HEK293 (cell line): ENCODE measurements around the gene OSBP2.
A peak's percentile ranks its signal among the peaks of the same experiment; 100 is the strongest.

Experiments used
- CTCF ChIA-PET: fragments of 350-600 bp; formaldehyde crosslinking; extraction: SDS; loops from one replicate; lab custom pipeline; 2021; ENCODE audit warnings: antibody characterized with exemption; lab: Yijun Ruan, JAX
- POLR2A ChIA-PET: fragments of 300-600 bp; formaldehyde crosslinking; extraction: SDS; loops from one replicate; lab custom pipeline; 2020; ENCODE audit warnings: antibody characterized with exemption, inconsistent platforms; lab: Yijun Ruan, JAX
- H3K27ac ChIP-seq: fragments of 200-500 bp; sonication (Bioruptor generic); 2 replicates; pipeline ENCODE4 v1.5.1; 2014; ENCODE audit warnings: low read depth, low read length, control low read depth, inconsistent platforms; ENCODE audit errors: extremely low read depth
- H3K36me3 ChIP-seq, 2 experiments: fragments of 200-500 bp in 1 of 2; sonication (Bioruptor generic) in 1 of 2; 1 replicate in 1 of 2; 2 replicates in 1 of 2; pipeline ENCODE4 v1.5.1; 2014 to 2017; ENCODE audit warnings: inconsistent platforms in 2 of 2, low read length in 2 of 2; ENCODE audit not compliant: control insufficient read depth in 2 of 2, insufficient read depth in 1 of 2
- H3K4me1 ChIP-seq: fragments of 200-500 bp; sonication (Bioruptor generic); 2 replicates; pipeline ENCODE4 v1.5.1; 2014; ENCODE audit warnings: mild to moderate bottlenecking, low read length, inconsistent platforms; ENCODE audit not compliant: control insufficient read depth, insufficient read depth
- H3K4me3 ChIP-seq: 2 replicates; pipeline ENCODE4 v1.5.1; 2011; ENCODE audit warnings: low read depth, mild to moderate bottlenecking, control low read depth, low read length, moderate library complexity
- H3K9me3 ChIP-seq: fragments of 200-500 bp; sonication (Bioruptor generic); 2 replicates; pipeline ENCODE4 v1.5.1; 2014; ENCODE audit warnings: low read depth, low read length, inconsistent platforms; ENCODE audit not compliant: control insufficient read depth, insufficient read depth
- EGR2 ChIP-seq: fragments of 450-650 bp; formaldehyde crosslinking; IDR thresholded peaks from 2 replicates; pipeline ENCODE4 v1.5.1; 2016; ENCODE audit warnings: low read depth, missing biosample characterization, missing genetic modification characterization
- FEZF1 ChIP-seq: fragments of 450-650 bp; formaldehyde crosslinking; IDR thresholded peaks from 2 replicates; pipeline ENCODE4 v1.5.1; 2016; ENCODE audit warnings: missing biosample characterization, missing genetic modification characterization
- GLIS1 ChIP-seq: fragments of 450-650 bp; formaldehyde crosslinking; IDR thresholded peaks from 2 replicates; pipeline ENCODE4 v1.5.1; 2016; ENCODE audit warnings: missing biosample characterization, missing genetic modification characterization
- GLIS2 ChIP-seq: fragments of 450-650 bp; formaldehyde crosslinking; IDR thresholded peaks from 2 replicates; pipeline ENCODE4 v1.5.1; 2016; ENCODE audit warnings: missing biosample characterization, missing genetic modification characterization
- KLF7 ChIP-seq: fragments of 450-650 bp; formaldehyde crosslinking; IDR thresholded peaks from 2 replicates; pipeline ENCODE4 v1.5.1; 2016; ENCODE audit warnings: missing biosample characterization, missing genetic modification characterization, borderline replicate concordance
- KLF9 ChIP-seq: fragments of 450-650 bp; formaldehyde crosslinking; IDR thresholded peaks from 2 replicates; pipeline ENCODE4 v1.5.1; 2016; ENCODE audit warnings: missing biosample characterization, missing genetic modification characterization, low read depth
- MYNN ChIP-seq: fragments of 450-650 bp; formaldehyde crosslinking; IDR thresholded peaks from 2 replicates; pipeline ENCODE4 v1.5.1; 2016; ENCODE audit warnings: missing biosample characterization, missing genetic modification characterization, borderline replicate concordance
- PRDM1 ChIP-seq: fragments of 450-650 bp; formaldehyde crosslinking; IDR thresholded peaks from 2 replicates; pipeline ENCODE4; 2016; ENCODE audit warnings: missing biosample characterization, missing genetic modification characterization
- SCRT1 ChIP-seq: fragments of 450-650 bp; formaldehyde crosslinking; IDR thresholded peaks from 2 replicates; pipeline ENCODE4 v1.5.1; 2016; ENCODE audit warnings: missing biosample characterization, missing genetic modification characterization, borderline replicate concordance
- SETDB1 ChIP-seq: IDR thresholded peaks from one replicate; pipeline ENCODE4 v1.6.1; 2017; ENCODE audit warnings: mild to moderate bottlenecking, low read length, moderate library complexity, mixed read lengths; ENCODE audit not compliant: insufficient read length
- SP3 ChIP-seq: fragments of 450-650 bp; formaldehyde crosslinking; IDR thresholded peaks from 2 replicates; pipeline ENCODE4 v1.5.1; 2016; ENCODE audit warnings: missing biosample characterization, missing genetic modification characterization
- YY2 ChIP-seq: fragments of 450-650 bp; formaldehyde crosslinking; IDR thresholded peaks from 2 replicates; pipeline ENCODE4 v1.5.1; 2016; ENCODE audit warnings: missing biosample characterization, missing genetic modification characterization
- ZNF112 ChIP-seq: fragments of 450-650 bp; formaldehyde crosslinking; IDR thresholded peaks from 2 replicates; pipeline ENCODE4 v1.5.0; 2017; ENCODE audit warnings: missing biosample characterization, missing genetic modification characterization
- ZNF146 ChIP-seq: fragments of 450-650 bp; formaldehyde crosslinking; IDR thresholded peaks from 2 replicates; pipeline ENCODE4 v1.5.1; 2016; ENCODE audit warnings: missing biosample characterization, missing genetic modification characterization
- ZNF155 ChIP-seq: fragments of 450-650 bp; formaldehyde crosslinking; IDR thresholded peaks from 2 replicates; pipeline ENCODE4 v1.5.1; 2016; ENCODE audit warnings: missing biosample characterization, missing genetic modification characterization
- ZNF24 ChIP-seq: fragments of 450-650 bp; formaldehyde crosslinking; IDR thresholded peaks from 2 replicates; pipeline ENCODE4 v1.5.1; 2016; ENCODE audit warnings: missing biosample characterization, missing genetic modification characterization
- ZNF26 ChIP-seq: fragments of 450-650 bp; formaldehyde crosslinking; IDR thresholded peaks from 2 replicates; pipeline ENCODE4 v1.5.1; 2016; ENCODE audit warnings: missing biosample characterization, missing genetic modification characterization
- ZNF423 ChIP-seq: fragments of 450-650 bp; formaldehyde crosslinking; IDR thresholded peaks from 2 replicates; pipeline ENCODE4 v1.5.1; 2016; ENCODE audit warnings: missing biosample characterization, missing genetic modification characterization
- ZNF530 ChIP-seq: fragments of 450-650 bp; formaldehyde crosslinking; IDR thresholded peaks from 2 replicates; pipeline ENCODE4 v1.5.1; 2016; ENCODE audit warnings: low read depth, missing biosample characterization, missing genetic modification characterization
- ZNF548 ChIP-seq: fragments of 450-650 bp; formaldehyde crosslinking; IDR thresholded peaks from 2 replicates; pipeline ENCODE4 v1.5.1; 2016; ENCODE audit warnings: missing biosample characterization, missing genetic modification characterization
- ZNF558 ChIP-seq: fragments of 450-650 bp; formaldehyde crosslinking; IDR thresholded peaks from 2 replicates; pipeline ENCODE4 v1.5.1; 2016; ENCODE audit warnings: missing biosample characterization, missing genetic modification characterization
- ZNF580 ChIP-seq: fragments of 450-650 bp; formaldehyde crosslinking; IDR thresholded peaks from 2 replicates; pipeline ENCODE4 v1.5.1; 2016; ENCODE audit warnings: missing biosample characterization, missing genetic modification characterization
- ZNF626 ChIP-seq: fragments of 450-650 bp; sonication (Bioruptor Pico); formaldehyde crosslinking; IDR thresholded peaks from 2 replicates; pipeline ENCODE4 v1.5.1; 2018; ENCODE audit warnings: missing biosample characterization, missing genetic modification characterization, inconsistent platforms
- ZNF664 ChIP-seq: fragments of 450-650 bp; formaldehyde crosslinking; IDR thresholded peaks from 2 replicates; pipeline ENCODE4 v1.5.1; 2016; ENCODE audit warnings: missing biosample characterization, missing genetic modification characterization
- ZNF777 ChIP-seq: fragments of 450-650 bp; formaldehyde crosslinking; IDR thresholded peaks from 2 replicates; pipeline ENCODE4 v1.5.1; 2017; ENCODE audit warnings: missing biosample characterization, missing genetic modification characterization, borderline replicate concordance
- ZSCAN23 ChIP-seq: fragments of 450-650 bp; formaldehyde crosslinking; IDR thresholded peaks from 2 replicates; pipeline ENCODE4 v1.5.1; 2016; ENCODE audit warnings: missing biosample characterization, missing genetic modification characterization
- TF ChIP-seq, protein P1 (sequence below): fragments of 450-650 bp; formaldehyde crosslinking; IDR thresholded peaks from 2 replicates; pipeline ENCODE4 v1.5.1; 2017; ENCODE audit warnings: missing biosample characterization, missing genetic modification characterization
- TF ChIP-seq, protein P2 (sequence below): fragments of 450-650 bp; formaldehyde crosslinking; IDR thresholded peaks from 2 replicates; pipeline ENCODE4 v1.5.1; 2017; ENCODE audit warnings: missing biosample characterization, missing genetic modification characterization

OSBP2 gene

GRCh38 chr22:30712094-30712493, 17.4 kb downstream of the OSBP2 start:
- no peak overlapping the region for H3K27ac ChIP-seq
- CTCF ChIA-PET, result interaction anchor here (0.6 kb wide), 2 partner anchors 77 to 208 kb away, joined by 3 to 4 read pairs; no protein-coding TSS in a partner anchor
- H3K9me3 ChIP-seq, result no peaks in the 10 kb centered on the region
- no peaks in the 10 kb centered on the region for H3K36me3 ChIP-seq
- H3K4me3 ChIP-seq, result no peak overlapping the region
- POLR2A ChIA-PET, result no interaction called here
- peak; percentile 71 for TF ChIP-seq EGR2 (tag by site-specific recombination)
- no peak for TF ChIP-seq YY2
- H3K4me1 ChIP-seq, result no peaks in the 10 kb centered on the region

DNA sequence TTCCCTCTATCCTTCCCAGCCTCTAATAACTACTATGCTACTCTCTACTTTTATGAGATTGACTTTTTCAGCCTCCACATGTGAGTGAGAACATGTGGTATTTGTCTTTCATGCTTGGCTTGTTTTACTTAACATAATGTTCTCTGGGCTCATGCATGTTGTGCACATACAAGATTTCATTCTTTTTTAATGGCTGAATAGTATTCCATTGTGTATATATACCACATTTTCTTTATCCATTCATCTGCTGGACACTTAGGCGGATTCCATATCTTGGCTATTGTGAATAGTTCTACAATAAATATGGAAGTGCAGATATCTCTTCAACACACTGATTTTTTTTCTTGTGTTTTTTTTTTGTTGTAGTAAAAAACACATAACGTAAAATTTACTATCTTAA, 19.4 kb downstream of the OSBP2 start:
- Histone ChIP-seq H3K9me3 (no peaks in the 10 kb centered on the region), H3K36me3 (no peaks in the 10 kb centered on the region), H3K27ac (no peak overlapping the region), H3K4me1 (no peaks in the 10 kb centered on the region), H3K4me3 (no peak overlapping the region)
- ChIA-PET CTCF (interaction anchor here (1.0 kb wide), 1 partner anchor 80 kb away, joined by 5 read pairs; no protein-coding TSS in a partner anchor), POLR2A (no interaction called here)
- TF ChIP-seq ZNF146 (tag by site-specific recombination) (peak; percentile 78), ZNF626 (tag by site-specific recombination) (no peak)

GRCh38 chr22:30717331-30717921, 22.8 kb downstream of the OSBP2 start:
- H3K27ac ChIP-seq, result no peak overlapping the region
- ChIA-PET POLR2A (no interaction called here), CTCF (no interaction called here)
- no peaks in the 10 kb centered on the region for H3K4me1 ChIP-seq
- no peaks in the 10 kb centered on the region for H3K9me3 ChIP-seq
- no peaks in the 10 kb centered on the region for H3K36me3 ChIP-seq
- no peak overlapping the region for H3K4me3 ChIP-seq
- no peak for TF ChIP-seq ZNF558 (tag by site-specific recombination)
- TF ChIP-seq ZSCAN23 (tag by site-specific recombination), result no peak
- TF ChIP-seq ZNF580 (tag by site-specific recombination), result no peak
- no peak for TF ChIP-seq ZNF155
- peak; percentile 85 for TF ChIP-seq MYNN (tag by site-specific recombination)
- no peak for TF ChIP-seq ZNF777 (tag by site-specific recombination)
- TF ChIP-seq SCRT1 (tag by site-specific recombination), result no peak
- no peak for TF ChIP-seq ZNF530
- TF ChIP-seq ZNF26 (tag by site-specific recombination), result no peak
- no peak for TF ChIP-seq KLF9
- 0 out of 2 replicates have a peak, but pooled peaks have one; percentile 9 for TF ChIP-seq PRDM1 (tag by site-specific recombination)
- no peak for TF ChIP-seq GLIS2 (tag by site-specific recombination)
- TF ChIP-seq ZNF423 (tag by site-specific recombination), result no peak
- TF ChIP-seq ZNF24 (tag by site-specific recombination), result no peak
- TF ChIP-seq FEZF1, result no peak
- TF ChIP-seq, protein P1, sequence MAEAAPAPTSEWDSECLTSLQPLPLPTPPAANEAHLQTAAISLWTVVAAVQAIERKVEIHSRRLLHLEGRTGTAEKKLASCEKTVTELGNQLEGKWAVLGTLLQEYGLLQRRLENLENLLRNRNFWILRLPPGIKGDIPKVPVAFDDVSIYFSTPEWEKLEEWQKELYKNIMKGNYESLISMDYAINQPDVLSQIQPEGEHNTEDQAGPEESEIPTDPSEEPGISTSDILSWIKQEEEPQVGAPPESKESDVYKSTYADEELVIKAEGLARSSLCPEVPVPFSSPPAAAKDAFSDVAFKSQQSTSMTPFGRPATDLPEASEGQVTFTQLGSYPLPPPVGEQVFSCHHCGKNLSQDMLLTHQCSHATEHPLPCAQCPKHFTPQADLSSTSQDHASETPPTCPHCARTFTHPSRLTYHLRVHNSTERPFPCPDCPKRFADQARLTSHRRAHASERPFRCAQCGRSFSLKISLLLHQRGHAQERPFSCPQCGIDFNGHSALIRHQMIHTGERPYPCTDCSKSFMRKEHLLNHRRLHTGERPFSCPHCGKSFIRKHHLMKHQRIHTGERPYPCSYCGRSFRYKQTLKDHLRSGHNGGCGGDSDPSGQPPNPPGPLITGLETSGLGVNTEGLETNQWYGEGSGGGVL, result no peak
- no peak for TF ChIP-seq SETDB1
- no peak for TF ChIP-seq ZNF664 (tag by site-specific recombination)
- TF ChIP-seq, protein P2, sequence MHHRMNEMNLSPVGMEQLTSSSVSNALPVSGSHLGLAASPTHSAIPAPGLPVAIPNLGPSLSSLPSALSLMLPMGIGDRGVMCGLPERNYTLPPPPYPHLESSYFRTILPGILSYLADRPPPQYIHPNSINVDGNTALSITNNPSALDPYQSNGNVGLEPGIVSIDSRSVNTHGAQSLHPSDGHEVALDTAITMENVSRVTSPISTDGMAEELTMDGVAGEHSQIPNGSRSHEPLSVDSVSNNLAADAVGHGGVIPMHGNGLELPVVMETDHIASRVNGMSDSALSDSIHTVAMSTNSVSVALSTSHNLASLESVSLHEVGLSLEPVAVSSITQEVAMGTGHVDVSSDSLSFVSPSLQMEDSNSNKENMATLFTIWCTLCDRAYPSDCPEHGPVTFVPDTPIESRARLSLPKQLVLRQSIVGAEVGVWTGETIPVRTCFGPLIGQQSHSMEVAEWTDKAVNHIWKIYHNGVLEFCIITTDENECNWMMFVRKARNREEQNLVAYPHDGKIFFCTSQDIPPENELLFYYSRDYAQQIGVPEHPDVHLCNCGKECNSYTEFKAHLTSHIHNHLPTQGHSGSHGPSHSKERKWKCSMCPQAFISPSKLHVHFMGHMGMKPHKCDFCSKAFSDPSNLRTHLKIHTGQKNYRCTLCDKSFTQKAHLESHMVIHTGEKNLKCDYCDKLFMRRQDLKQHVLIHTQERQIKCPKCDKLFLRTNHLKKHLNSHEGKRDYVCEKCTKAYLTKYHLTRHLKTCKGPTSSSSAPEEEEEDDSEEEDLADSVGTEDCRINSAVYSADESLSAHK (tag by site-specific recombination), result no peak
- TF ChIP-seq ZNF112 (tag by site-specific recombination), result no peak
- TF ChIP-seq SP3, result 0 out of 2 replicates have a peak, but pooled peaks have one; percentile 5
- no peak for TF ChIP-seq KLF7 (tag by site-specific recombination)
- TF ChIP-seq GLIS1 (tag by site-specific recombination), result no peak
- TF ChIP-seq ZNF548, result no peak
